Stimulated activated naive CD8-positive, alpha-beta T cell treated with anti-CD3 and anti-CD28 coated beads, Interleukin-15, Interleukin-2, amounts not matched to agents 100 U/mL and 50 U/mL, for 24 hours (primary cell): ENCODE results near the gene PCDHB10.
A peak's percentile ranks its signal among the peaks of the same experiment; 100 is the strongest.
"Not testable (repeated sequence)": the region's sequence is repeated elsewhere in the genome, so short reads cannot be mapped to it uniquely, and the experiment has no call there.

Experiments
- ATAC-seq: fragments of 150-1000 bp; cut with Tn5 transposase; one replicate; pipeline ENCODE4 v1.10.0; 2021
- DNase-seq: peaks from one replicate; pipeline ENCODE4 v3.0.0; 2021

The PCDHB10 gene

GRCh38 chr5:141192110-141192725 lies at the start of gene PCDHB10:
TSS of gene PCDHB10 (plus strand) at chr5:141192353. CDS start at chr5:141192553, 200 bp downstream.
- ATAC-seq (no peak), DNase-seq (peak; percentile 32)

GRCh38 chr5:141149812-141150211 lies 42.3 kb upstream of the PCDHB10 start, which contains the start of gene PCDHB6:
TSS of gene PCDHB6 (plus strand) at chr5:141150057. CDS start at chr5:141150258, 201 bp downstream.
- no peak for DNase-seq
- ATAC-seq: no peak

GRCh38 chr5:141150224-141150992 lies 41.7 kb upstream of the PCDHB10 start:
- no peak for DNase-seq
- ATAC-seq: no peak

- DNase-seq (no peak), ATAC-seq (no peak)
Observed at GRCh38 chr5:141150993-141151325, 41.2 kb upstream of the PCDHB10 start.

GRCh38 chr5:141151632-141152031 lies 40.5 kb upstream of the PCDHB10 start:
- not testable (repeated sequence) for ATAC-seq, DNase-seq

GRCh38 chr5:141152096-141152495 lies 40.1 kb upstream of the PCDHB10 start:
- DNase-seq, ATAC-seq: not testable (repeated sequence)

GRCh38 chr5:141155540-141156374 lies 36.4 kb upstream of the PCDHB10 start:
- no peak for DNase-seq
- no peak for ATAC-seq

- DNase-seq, ATAC-seq: not testable (repeated sequence)
Observed at GRCh38 chr5:141157356-141157755, 34.8 kb upstream of the PCDHB10 start.

GRCh38 chr5:141157901-141158300 lies 34.3 kb upstream of the PCDHB10 start:
- not testable (repeated sequence) for DNase-seq, ATAC-seq

GRCh38 chr5:141172381-141173204 lies 19.6 kb upstream of the PCDHB10 start, which contains the start of gene PCDHB7:
TSS of gene PCDHB7 (plus strand) at chr5:141172644. CDS start at chr5:141172836, 192 bp downstream.
- ATAC-seq (no peak), DNase-seq (peak; percentile 16)

GRCh38 chr5:141174291-141175104 lies 17.7 kb upstream of the PCDHB10 start:
- DNase-seq, ATAC-seq: not testable (repeated sequence)

GRCh38 chr5:141175933-141176332 lies 16.2 kb upstream of the PCDHB10 start:
- ATAC-seq: no peak
- no peak for DNase-seq

GRCh38 chr5:141177577-141178191 lies 14.5 kb upstream of the PCDHB10 start, which contains the start of gene PCDHB8:
TSS of gene PCDHB8 (plus strand) at chr5:141177790. CDS start at chr5:141178035, 245 bp downstream.
- not testable (repeated sequence) for ATAC-seq, DNase-seq

GRCh38 chr5:141179371-141179770 lies 12.8 kb upstream of the PCDHB10 start:
- not testable (repeated sequence) for DNase-seq, ATAC-seq

GRCh38 chr5:141179876-141180275 lies 12.3 kb upstream of the PCDHB10 start:
- ATAC-seq, DNase-seq: not testable (repeated sequence)

GRCh38 chr5:141180313-141180712 lies 11.8 kb upstream of the PCDHB10 start:
- no peak for DNase-seq
- ATAC-seq: no peak

GRCh38 chr5:141182248-141182647 lies 9.9 kb upstream of the PCDHB10 start, which contains the start of gene PCDHB16:
TSS of gene PCDHB16 (plus strand) at chr5:141182387. CDS start at chr5:141182560, 173 bp downstream.
- DNase-seq (no peak), ATAC-seq (no peak)

GRCh38 chr5:141184117-141184855 lies 7.9 kb upstream of the PCDHB10 start:
- not testable (repeated sequence) for DNase-seq, ATAC-seq

- DNase-seq: peak; percentile 37
- ATAC-seq: no peak
Observed at GRCh38 chr5:141186897-141187512, 5.1 kb upstream of the PCDHB10 start, which contains the start of gene PCDHB9. TSS of gene PCDHB9 (plus strand) at chr5:141187161. CDS start at chr5:141187319, 158 bp downstream.
